HL-60 (cell line): Measurements from ENCODE around the gene CASP1.

Experiments
- DNase-seq, 2 experiments: peaks; one replicate each; pipeline ENCODE4 v3.0.0-alpha.2; 2010 to 2020; ENCODE audit warnings: low read depth in 1 of 2, low spot score in 1 of 2
- H3K27ac ChIP-seq: fragments of 250-450 bp; sonication (Bioruptor Pico); replicated peaks from 2 replicates; pipeline ENCODE4 v1.5.1; 2020; ENCODE audit warnings: mild to moderate bottlenecking, moderate library complexity
- H3K27me3 ChIP-seq: fragments of 250-450 bp; sonication (Bioruptor Pico); 2 replicates; pipeline ENCODE4 v1.5.1; 2021; ENCODE audit warnings: mild to moderate bottlenecking, moderate library complexity; ENCODE audit not compliant: insufficient read depth, poor library complexity, severe bottlenecking
- H3K4me3 ChIP-seq: replicated peaks from 2 replicates; pipeline ENCODE4 v1.5.1; 2011; ENCODE audit warnings: mild to moderate bottlenecking, control low read depth, low read length; ENCODE audit not compliant: insufficient read depth
- GABPA ChIP-seq: IDR thresholded peaks from 2 replicates; pipeline ENCODE4 v1.6.1; 2012; ENCODE audit warnings: low read depth
- POLR2AphosphoS5 ChIP-seq: IDR thresholded peaks from 2 replicates; pipeline ENCODE4 v1.6.1; 2012; ENCODE audit warnings: low read depth
- SPI1 ChIP-seq: IDR thresholded peaks from 2 replicates; pipeline ENCODE4 v1.6.1; 2012; ENCODE audit warnings: low read depth, mild to moderate bottlenecking, borderline replicate concordance
- TF ChIP-seq, protein P1 (sequence below): IDR thresholded peaks from one replicate; pipeline ENCODE4 v1.5.1; 2011; ENCODE audit warnings: low read length, control low read depth, inconsistent platforms; ENCODE audit not compliant: insufficient read depth
- TF ChIP-seq, protein P2 (sequence below): IDR thresholded peaks from 2 replicates; pipeline ENCODE4 v1.6.1; 2012; ENCODE audit warnings: low read depth; ENCODE audit not compliant: insufficient replicate concordance

Gene CASP1

DNA sequence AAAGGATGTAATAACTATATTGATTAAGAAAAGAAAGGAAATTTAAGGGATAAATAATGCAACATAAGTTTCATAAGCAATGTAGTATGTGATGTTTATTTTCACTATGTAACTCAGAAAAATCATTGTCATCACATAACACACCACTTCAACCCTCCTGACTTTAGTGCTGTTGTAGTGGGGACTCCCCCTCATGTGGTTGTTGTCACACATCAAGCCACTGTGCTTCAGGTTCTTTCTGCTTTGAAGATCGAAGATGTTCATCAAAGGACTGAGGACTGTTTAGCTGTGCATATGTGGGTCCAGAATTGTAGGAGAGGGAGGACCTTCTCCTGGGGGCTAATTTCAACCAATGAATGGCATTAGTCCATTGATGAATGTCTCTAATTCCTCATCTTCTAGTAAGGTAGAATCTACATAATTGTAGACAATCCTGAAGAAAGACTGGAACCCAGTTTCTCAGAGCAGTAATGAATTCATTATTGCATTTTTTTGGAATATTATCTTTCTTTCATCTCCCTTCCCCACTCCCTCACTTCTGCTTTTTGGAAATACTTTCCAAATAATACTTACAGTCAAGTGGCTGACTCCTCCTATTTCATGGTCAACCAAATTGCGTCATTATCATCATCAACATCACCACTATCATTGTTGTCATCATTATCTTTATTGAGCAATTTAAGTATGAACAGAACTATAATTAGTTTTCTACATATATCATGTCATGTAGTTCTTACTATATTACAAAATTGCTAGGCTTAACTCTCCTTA lies 20.0 kb upstream of the CASP1 start:
- H3K27ac ChIP-seq = no peak overlapping the region
- no peak overlapping the region for H3K4me3 ChIP-seq
- peak in 1 of 2 experiments; percentile 42 for DNase-seq
- TF ChIP-seq GABPA (no peak), SPI1 (peak; percentile 83)
- H3K27me3 ChIP-seq = no peaks in the 10 kb centered on the region

DNA sequence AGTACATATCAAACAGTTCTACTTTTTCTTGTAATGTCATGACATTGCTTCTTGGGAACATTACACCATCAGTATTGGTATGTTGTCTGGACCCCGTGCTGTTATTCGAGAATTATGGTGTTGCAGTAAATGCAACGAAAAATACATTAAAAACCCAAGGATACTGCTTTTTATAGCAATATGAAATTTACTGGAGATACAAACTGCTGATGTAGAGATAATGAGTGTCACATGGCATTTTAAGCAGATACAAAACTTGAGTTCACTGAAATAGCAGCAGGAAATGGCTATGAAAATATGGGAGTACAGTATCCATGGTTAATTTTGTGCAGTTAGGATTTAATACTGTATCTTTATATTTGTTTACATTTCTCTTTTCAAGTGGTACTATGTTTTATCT lies 17.5 kb upstream of the CASP1 start:
- no peak for DNase-seq
- TF ChIP-seq SPI1 (no peak), GABPA (no peak), POLR2AphosphoS5 (no peak)
- TF ChIP-seq, protein P1, sequence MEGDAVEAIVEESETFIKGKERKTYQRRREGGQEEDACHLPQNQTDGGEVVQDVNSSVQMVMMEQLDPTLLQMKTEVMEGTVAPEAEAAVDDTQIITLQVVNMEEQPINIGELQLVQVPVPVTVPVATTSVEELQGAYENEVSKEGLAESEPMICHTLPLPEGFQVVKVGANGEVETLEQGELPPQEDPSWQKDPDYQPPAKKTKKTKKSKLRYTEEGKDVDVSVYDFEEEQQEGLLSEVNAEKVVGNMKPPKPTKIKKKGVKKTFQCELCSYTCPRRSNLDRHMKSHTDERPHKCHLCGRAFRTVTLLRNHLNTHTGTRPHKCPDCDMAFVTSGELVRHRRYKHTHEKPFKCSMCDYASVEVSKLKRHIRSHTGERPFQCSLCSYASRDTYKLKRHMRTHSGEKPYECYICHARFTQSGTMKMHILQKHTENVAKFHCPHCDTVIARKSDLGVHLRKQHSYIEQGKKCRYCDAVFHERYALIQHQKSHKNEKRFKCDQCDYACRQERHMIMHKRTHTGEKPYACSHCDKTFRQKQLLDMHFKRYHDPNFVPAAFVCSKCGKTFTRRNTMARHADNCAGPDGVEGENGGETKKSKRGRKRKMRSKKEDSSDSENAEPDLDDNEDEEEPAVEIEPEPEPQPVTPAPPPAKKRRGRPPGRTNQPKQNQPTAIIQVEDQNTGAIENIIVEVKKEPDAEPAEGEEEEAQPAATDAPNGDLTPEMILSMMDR = no peak
- TF ChIP-seq, protein P2, sequence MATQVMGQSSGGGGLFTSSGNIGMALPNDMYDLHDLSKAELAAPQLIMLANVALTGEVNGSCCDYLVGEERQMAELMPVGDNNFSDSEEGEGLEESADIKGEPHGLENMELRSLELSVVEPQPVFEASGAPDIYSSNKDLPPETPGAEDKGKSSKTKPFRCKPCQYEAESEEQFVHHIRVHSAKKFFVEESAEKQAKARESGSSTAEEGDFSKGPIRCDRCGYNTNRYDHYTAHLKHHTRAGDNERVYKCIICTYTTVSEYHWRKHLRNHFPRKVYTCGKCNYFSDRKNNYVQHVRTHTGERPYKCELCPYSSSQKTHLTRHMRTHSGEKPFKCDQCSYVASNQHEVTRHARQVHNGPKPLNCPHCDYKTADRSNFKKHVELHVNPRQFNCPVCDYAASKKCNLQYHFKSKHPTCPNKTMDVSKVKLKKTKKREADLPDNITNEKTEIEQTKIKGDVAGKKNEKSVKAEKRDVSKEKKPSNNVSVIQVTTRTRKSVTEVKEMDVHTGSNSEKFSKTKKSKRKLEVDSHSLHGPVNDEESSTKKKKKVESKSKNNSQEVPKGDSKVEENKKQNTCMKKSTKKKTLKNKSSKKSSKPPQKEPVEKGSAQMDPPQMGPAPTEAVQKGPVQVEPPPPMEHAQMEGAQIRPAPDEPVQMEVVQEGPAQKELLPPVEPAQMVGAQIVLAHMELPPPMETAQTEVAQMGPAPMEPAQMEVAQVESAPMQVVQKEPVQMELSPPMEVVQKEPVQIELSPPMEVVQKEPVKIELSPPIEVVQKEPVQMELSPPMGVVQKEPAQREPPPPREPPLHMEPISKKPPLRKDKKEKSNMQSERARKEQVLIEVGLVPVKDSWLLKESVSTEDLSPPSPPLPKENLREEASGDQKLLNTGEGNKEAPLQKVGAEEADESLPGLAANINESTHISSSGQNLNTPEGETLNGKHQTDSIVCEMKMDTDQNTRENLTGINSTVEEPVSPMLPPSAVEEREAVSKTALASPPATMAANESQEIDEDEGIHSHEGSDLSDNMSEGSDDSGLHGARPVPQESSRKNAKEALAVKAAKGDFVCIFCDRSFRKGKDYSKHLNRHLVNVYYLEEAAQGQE = no peak
- no peaks in the 10 kb centered on the region for H3K27me3 ChIP-seq
- H3K27ac ChIP-seq = no peak overlapping the region
- no peak overlapping the region for H3K4me3 ChIP-seq

DNA sequence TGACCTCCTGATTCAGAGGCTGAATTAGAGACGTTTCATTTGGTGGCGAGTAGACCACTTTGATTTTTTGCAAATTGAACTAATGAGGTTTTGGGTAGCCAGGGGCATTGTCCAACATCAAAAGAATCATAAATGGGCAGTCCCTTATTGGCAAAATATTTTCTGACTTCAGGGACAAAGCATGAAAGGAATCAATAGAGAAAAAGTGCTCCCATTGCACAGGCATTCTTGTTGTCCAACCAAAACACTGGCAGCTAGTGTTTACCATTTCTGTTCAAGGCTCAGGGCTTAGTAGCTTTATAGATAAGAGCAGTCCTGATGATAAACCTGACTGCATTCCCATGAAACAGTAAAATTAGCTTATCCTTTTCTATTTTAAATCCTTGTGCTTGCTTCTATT lies 16.6 kb upstream of the CASP1 start:
- TF ChIP-seq GABPA = no peak
- TF ChIP-seq, protein P1 = no peak
- no peak for TF ChIP-seq POLR2AphosphoS5
- TF ChIP-seq, protein P2 = no peak
- no peak for TF ChIP-seq SPI1
- Histone ChIP-seq H3K27me3 (no peaks in the 10 kb centered on the region), H3K27ac (no peak overlapping the region), H3K4me3 (no peak overlapping the region)
- no peak for DNase-seq

DNA sequence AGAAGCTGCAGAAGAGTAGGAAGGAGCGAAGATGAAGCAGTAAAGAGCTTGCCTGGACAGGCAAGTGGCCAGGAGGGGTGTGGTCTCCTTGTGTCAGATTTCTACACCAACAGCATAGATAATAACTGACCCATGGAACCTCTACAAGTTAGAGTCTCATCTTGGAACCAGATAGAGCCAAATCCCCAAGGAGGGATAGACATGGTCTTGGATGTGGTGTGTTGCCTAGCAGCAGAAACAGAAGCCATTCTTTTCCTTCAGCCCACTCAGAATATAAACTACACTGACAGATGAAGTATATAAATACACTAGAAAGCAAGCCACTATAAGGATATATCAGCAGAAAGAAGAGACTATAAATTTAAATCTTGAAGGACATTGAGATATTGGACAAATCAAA lies 14.5 kb upstream of the CASP1 start:
- TF ChIP-seq GABPA = no peak
- TF ChIP-seq POLR2AphosphoS5 = no peak
- no peak for TF ChIP-seq SPI1
- TF ChIP-seq, protein P1 = no peak
- no peak for DNase-seq
- no peak overlapping the region for H3K27ac ChIP-seq
- H3K27me3 ChIP-seq = no peaks in the 10 kb centered on the region
- no peak overlapping the region for H3K4me3 ChIP-seq
